GM21717 (cell line): ENCODE measurements around the gene MSGN1.
A peak's percentile ranks its signal among the peaks of the same experiment; 100 is the strongest.
"Not testable (repeated sequence)": the region's sequence is repeated elsewhere in the genome, so short reads cannot be mapped to it uniquely, and the experiment has no call there.

ENCODE experiments used
- ATAC-seq: cut with Tn5 transposase; IDR thresholded peaks from one replicate; pipeline ENCODE4 v1.9.1; 2021; ENCODE audit warnings: mild to moderate bottlenecking, moderate library complexity; ENCODE audit not compliant: unreplicated experiment

Gene MSGN1

GRCh38 chr2:17805166-17805565 lies 11.1 kb upstream of the MSGN1 start:
- ATAC-seq, result peak; percentile 59

GRCh38 chr2:17805717-17806363 lies 10.4 kb upstream of the MSGN1 start:
- ATAC-seq, result no peak

GRCh38 chr2:17813010-17813741 lies 3.1 kb upstream of the MSGN1 start:
- ATAC-seq, result peak; percentile 43

- ATAC-seq, result peak; percentile 92
Measured at GRCh38 chr2:17813742-17814473, 2.4 kb upstream of the MSGN1 start.

GRCh38 chr2:17814601-17815000 lies 1.7 kb upstream of the MSGN1 start:
- ATAC-seq, result no peak

GRCh38 chr2:17815468-17816184 lies 634 bp upstream of the MSGN1 start:
- peak; percentile 27 for ATAC-seq

GRCh38 chr2:17818235-17818815 lies 2.1 kb downstream of the MSGN1 start:
- ATAC-seq, result no peak

- ATAC-seq, result no peak
Measured at GRCh38 chr2:17821080-17821479, 4.8 kb downstream of the MSGN1 start.

- peak; percentile 70 for ATAC-seq
Measured at GRCh38 chr2:17821535-17822444, 5.5 kb downstream of the MSGN1 start.

GRCh38 chr2:17822445-17823117 lies 6.3 kb downstream of the MSGN1 start:
- ATAC-seq, result peak; percentile 68

GRCh38 chr2:17823646-17824045 lies 7.4 kb downstream of the MSGN1 start:
- not testable (repeated sequence) for ATAC-seq

- ATAC-seq, result no peak
Measured at GRCh38 chr2:17827316-17827715, 11.1 kb downstream of the MSGN1 start.

- no peak for ATAC-seq
Measured at GRCh38 chr2:17827785-17828184, 11.5 kb downstream of the MSGN1 start.

GRCh38 chr2:17830053-17831034 lies 14.1 kb downstream of the MSGN1 start:
- peak; percentile 77 for ATAC-seq

GRCh38 chr2:17835516-17835915 lies 19.3 kb downstream of the MSGN1 start:
- no peak for ATAC-seq

- ATAC-seq, result no peak
Measured at GRCh38 chr2:17839959-17840358, 23.7 kb downstream of the MSGN1 start.

GRCh38 chr2:17843457-17843856 lies 27.2 kb downstream of the MSGN1 start:
- no peak for ATAC-seq

GRCh38 chr2:17845806-17846205 lies 29.5 kb downstream of the MSGN1 start:
- ATAC-seq, result no peak
